Stimulated activated CD8-positive, alpha-beta memory T cell treated with anti-CD3 and anti-CD28 coated beads, Interleukin-2, amount 100 ng/mL, for 48 hours (primary cell): Measurements from ENCODE around the gene TULP4.

Experiments
- DNase-seq, 2 donors: peaks; one replicate each; pipeline ENCODE4 v3.0.0-alpha.2; 2020; ENCODE audit warnings: low read depth in 2 of 2

The TULP4 gene

GRCh38 chr6:158417760-158418098, 105.5 kb downstream of the TULP4 start:
- DNase-seq = no peak

DNA sequence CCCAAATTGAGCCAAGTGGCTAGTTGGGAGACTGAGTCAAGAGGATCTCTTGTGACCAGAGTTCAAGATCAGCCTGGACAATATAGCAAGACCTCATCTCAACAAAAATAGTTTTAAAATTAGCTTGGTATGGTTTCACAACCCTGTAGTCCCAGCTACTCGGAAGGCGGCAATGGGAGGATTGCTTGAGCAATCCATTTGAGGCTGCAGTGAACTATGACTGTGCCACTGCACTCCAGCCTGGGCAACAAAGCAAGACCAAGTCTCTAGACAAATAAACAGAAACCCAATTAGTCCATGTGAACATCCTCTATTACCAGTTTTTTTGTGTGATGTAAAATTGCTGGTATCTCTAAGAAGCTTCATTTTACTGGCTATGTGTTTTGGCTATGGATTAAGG, 106.2 kb downstream of the TULP4 start:
- DNase-seq = no peak

DNA sequence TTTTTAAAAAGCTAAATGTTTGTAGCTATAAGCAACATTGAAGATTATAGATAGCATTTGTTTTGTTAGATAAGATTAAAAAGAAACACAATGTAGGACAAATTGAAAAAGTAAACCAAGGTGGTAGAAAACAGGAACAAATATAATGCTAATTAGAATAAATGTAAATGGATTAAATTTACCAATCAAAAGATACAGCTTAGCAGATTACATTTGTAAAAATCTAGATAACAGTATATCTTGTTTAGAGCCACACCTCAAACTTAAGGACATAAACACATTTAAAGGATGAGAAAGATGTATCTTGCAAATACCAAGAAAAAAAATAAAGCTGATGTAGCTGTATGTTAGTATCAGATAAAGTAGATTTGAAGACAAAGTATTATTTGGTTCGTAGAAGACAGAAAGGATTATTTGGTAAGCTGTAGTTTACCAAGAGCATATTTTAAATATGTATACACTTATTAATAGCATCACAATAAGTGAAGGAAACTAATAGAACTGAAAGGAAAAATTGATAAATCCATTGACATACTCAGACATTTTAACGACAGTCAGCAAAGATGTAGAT, 107.2 kb downstream of the TULP4 start:
- no peak for DNase-seq

- no peak for DNase-seq
Measured at GRCh38 chr6:158421381-158421780, 109.1 kb downstream of the TULP4 start.

- DNase-seq = no peak
Measured at GRCh38 chr6:158422629-158423238, 110.5 kb downstream of the TULP4 start.

DNA sequence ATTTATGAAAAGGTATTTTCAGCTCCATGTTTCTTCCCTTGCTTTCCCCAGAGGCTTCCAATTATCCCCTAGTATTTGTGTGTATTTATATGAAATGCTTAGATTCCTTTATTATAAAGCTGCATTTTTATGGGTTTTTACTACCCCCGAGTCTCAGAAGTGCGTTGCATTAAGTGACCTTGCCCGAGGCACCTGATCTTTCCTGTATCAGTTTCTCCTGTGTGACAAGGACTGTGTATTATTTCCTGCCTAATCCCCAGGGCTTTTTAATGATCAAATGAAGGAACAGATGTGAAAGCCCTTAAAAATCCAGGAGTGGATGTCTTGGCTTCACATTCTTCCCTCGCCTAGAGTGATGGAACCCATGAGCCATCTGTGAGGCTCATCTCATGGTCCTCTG, 118.8 kb downstream of the TULP4 start:
- no peak for DNase-seq

DNA sequence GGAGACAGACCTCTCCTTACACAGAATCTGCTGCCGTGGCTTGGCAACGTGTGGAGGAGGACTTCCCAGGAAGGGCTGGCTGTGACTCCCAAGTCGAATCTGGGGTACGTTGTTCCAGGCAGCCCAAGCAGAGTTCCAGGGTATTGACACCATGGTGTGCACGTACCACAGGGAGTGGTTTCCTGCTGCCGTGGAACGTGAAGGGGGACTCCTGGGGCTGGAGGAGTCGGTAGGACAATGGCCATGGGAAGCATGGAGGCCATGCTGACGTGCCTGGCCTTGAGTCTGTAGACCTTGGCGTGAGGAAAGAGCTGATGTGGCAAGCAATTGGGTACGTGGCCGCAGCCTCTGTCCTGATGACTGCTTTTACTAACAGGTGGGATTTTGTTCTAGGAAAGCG, 119.3 kb downstream of the TULP4 start:
- DNase-seq = no peak

- no peak for DNase-seq
Measured at GRCh38 chr6:158437571-158437970, 125.3 kb downstream of the TULP4 start.

- DNase-seq = no peak
Measured at GRCh38 chr6:158438226-158438625, 126.0 kb downstream of the TULP4 start.

GRCh38 chr6:158439255-158439654, 127.0 kb downstream of the TULP4 start:
- no peak for DNase-seq

- DNase-seq = no peak
Measured at GRCh38 chr6:158441716-158442215, 129.5 kb downstream of the TULP4 start.

GRCh38 chr6:158442306-158442705, 130.0 kb downstream of the TULP4 start:
- no peak for DNase-seq

GRCh38 chr6:158445426-158446085, 133.3 kb downstream of the TULP4 start:
- no peak for DNase-seq

GRCh38 chr6:158448856-158449255, 136.6 kb downstream of the TULP4 start:
- no peak for DNase-seq

DNA sequence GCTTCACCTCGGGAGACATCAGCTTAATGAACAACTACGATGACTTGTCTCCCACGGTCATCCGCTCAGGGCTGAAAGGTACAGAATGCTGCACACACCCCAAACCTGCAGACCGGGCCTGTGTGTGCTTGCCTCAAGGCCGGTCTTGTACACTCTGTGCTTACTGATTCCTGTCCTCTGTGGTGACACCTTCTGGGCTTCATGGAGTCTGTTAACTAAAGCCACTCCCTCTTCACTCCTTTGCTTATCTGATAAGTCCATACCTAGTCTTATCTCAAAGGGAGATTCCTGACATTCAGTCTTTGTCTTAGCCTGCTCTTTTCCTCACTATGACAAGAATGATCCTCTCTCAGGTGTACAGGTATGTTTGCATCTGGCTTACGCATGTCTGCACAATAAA, 139.9 kb downstream of the TULP4 start:
- no peak for DNase-seq

DNA sequence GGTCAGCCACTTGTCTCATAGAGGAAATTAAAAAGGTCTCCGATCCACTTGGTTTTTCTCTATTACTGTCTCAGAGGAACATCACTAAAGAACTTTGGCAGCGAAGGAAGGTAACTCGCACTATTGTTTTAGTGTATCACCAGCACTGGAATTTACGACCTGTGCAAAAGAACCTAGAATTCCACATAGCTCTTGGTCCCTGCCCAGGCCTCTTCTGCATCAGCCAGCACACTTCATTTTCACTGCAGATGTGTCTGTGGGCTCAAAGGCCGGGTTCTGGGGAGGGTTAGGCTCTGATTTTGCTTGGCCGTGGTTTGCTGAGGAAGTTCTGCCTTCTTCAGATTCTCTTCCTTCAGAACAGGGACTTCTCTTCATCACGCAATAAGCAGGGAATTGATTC, 144.9 kb downstream of the TULP4 start:
- no peak for DNase-seq

GRCh38 chr6:158457616-158458278, 145.5 kb downstream of the TULP4 start:
- no peak for DNase-seq

- no peak for DNase-seq
Measured at GRCh38 chr6:158459726-158460125, 147.5 kb downstream of the TULP4 start.

- no peak for DNase-seq
Measured at GRCh38 chr6:158460602-158461169, 148.4 kb downstream of the TULP4 start.

- DNase-seq = no peak
Measured at GRCh38 chr6:158461954-158462353, 149.7 kb downstream of the TULP4 start.

DNA sequence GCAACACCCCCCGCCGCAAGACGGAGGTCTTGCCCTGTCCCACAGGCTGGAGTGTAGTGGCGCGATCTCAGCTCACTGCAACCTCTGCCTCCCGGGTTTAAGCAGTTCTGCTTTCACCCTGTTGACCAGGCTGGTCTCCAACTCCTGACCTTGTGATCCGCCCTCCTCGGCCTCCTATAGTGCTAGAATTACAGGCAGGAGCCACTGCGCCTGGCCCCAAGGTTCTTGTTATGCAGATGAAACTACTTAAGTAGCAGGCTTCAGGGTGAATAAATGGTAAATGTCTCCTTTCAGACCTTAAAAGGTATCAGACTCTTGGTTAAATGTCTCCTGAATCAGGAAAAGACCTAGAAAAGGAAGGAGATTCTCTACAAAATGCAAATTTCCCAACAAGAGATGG, 152.2 kb downstream of the TULP4 start:
- DNase-seq = no peak

GRCh38 chr6:158465257-158465656, 153.0 kb downstream of the TULP4 start:
- no peak for DNase-seq

DNA sequence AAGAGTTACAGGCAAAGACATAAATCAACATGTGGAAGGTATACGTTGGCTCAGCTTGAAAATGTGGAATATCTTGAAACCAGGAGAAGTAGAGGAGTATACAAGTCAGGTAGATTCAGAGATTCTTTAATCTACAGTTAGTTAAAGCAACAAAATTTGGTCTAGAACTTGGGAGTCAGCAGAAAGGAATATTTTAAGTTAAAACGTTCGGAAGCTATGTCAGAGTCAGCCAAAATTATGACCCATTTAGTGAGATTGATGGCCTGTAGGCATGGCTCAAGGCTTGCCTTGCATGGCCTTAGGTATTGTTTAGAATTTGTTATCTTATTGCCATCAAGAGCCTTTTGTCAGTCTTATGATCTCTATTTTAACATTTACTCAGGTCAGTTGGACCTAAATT, 153.5 kb downstream of the TULP4 start:
- DNase-seq = no peak
